Keratinocyte (primary cell): ENCODE measurements around the gene TCF15. TPM values are rescaled to one million over a fixed set of nuclear protein-coding genes. Genes with fewer than 3 reads are reported as not detected.

Source experiments
- DNase-seq: peaks from one replicate; pipeline ENCODE4 v3.0.0-alpha.2; 2011; ENCODE audit warnings: low read depth, missing footprints, low spot score
- FAIRE-seq: peaks from 2 replicates; lab custom pipeline; 2011; peaks lifted over from hg19 to GRCh38; lab: Jason Lieb, UNC
- H2AFZ ChIP-seq: 2 replicates; pipeline ENCODE4 v1.6.0; 2012; ENCODE audit warnings: low read length, control low read depth, inconsistent platforms; ENCODE audit not compliant: control insufficient read depth
- H3K27ac ChIP-seq: 2 replicates; pipeline ENCODE4 v1.5.1; 2011; ENCODE audit warnings: low read length; ENCODE audit not compliant: control insufficient read depth, insufficient read depth
- H3K27me3 ChIP-seq: 3 replicates; pipeline ENCODE4 v1.6.0; 2011; ENCODE audit warnings: low read length; ENCODE audit not compliant: control insufficient read depth, insufficient read depth; ENCODE audit errors: extremely low read depth
- H3K36me3 ChIP-seq, 2 experiments: 2 replicates in 1 of 2; 3 replicates in 1 of 2; pipeline ENCODE4 v1.5.1; 2011; ENCODE audit warnings: low read length in 2 of 2, mild to moderate bottlenecking in 1 of 2; ENCODE audit not compliant: control insufficient read depth in 2 of 2, insufficient read depth in 2 of 2; ENCODE audit errors: extremely low read depth in 1 of 2
- H3K4me1 ChIP-seq: 3 replicates; pipeline ENCODE4 v1.5.1; 2011; ENCODE audit warnings: low read length; ENCODE audit not compliant: control insufficient read depth, insufficient read depth; ENCODE audit errors: extremely low read depth
- H3K4me2 ChIP-seq: 3 replicates; pipeline ENCODE4 v1.6.0; 2011; ENCODE audit warnings: low read depth, low read length; ENCODE audit not compliant: control insufficient read depth, insufficient read depth; ENCODE audit errors: extremely low read depth
- H3K4me3 ChIP-seq, 3 experiments: fragments of 200-600 bp in 1 of 3; sonication (generic) in 1 of 3; 2 replicates in 2 of 3; 3 replicates in 1 of 3; pipeline ENCODE4 v1.5.1; 2011 to 2016; ENCODE audit warnings: low read length in 3 of 3, mild to moderate bottlenecking in 3 of 3, control low read depth in 2 of 3, inconsistent platforms in 1 of 3, low read depth in 1 of 3, mixed read lengths in 1 of 3, mixed run types in 1 of 3, moderate library complexity in 1 of 3; ENCODE audit not compliant: control insufficient read depth in 2 of 3, insufficient read depth in 2 of 3; ENCODE audit errors: extremely low read depth in 1 of 3
- H3K79me2 ChIP-seq: 2 replicates; pipeline ENCODE4 v1.6.0; 2012; ENCODE audit warnings: low read length; ENCODE audit not compliant: control insufficient read depth, insufficient read depth
- H3K9ac ChIP-seq: 3 replicates; pipeline ENCODE4 v1.6.0; 2011; ENCODE audit warnings: low read length; ENCODE audit not compliant: control insufficient read depth, insufficient read depth; ENCODE audit errors: extremely low read depth
- H3K9me1 ChIP-seq: 3 replicates; pipeline ENCODE4 v1.6.0; 2011; ENCODE audit warnings: low read length; ENCODE audit not compliant: control insufficient read depth, insufficient read depth; ENCODE audit errors: extremely low read depth
- H3K9me3 ChIP-seq: 2 replicates; pipeline ENCODE4 v1.5.1; 2012; ENCODE audit warnings: low read depth, low read length; ENCODE audit not compliant: control insufficient read depth
- H4K20me1 ChIP-seq: 3 replicates; pipeline ENCODE4 v1.6.0; 2011; ENCODE audit warnings: low read length; ENCODE audit not compliant: control insufficient read depth, insufficient read depth; ENCODE audit errors: extremely low read depth
- EZH2 ChIP-seq: IDR thresholded peaks from one replicate; pipeline ENCODE4 v1.6.1; 2012; ENCODE audit warnings: inconsistent platforms, mild to moderate bottlenecking, low read length, moderate library complexity
- dilution Hi-C: fragments of 300-500 bp; cut with MboI; formaldehyde crosslinking; loops from one replicate; pipeline ENCODE4 v1.7.0; 2020; ENCODE audit warnings: low sequenced_read_pairs; ENCODE audit not compliant: extremely low pct_ligation_motif_present
- polyA plus RNA-seq, 5 experiments: library from polyadenylated mRNA; depleted of rRNA in 3 of 5; stranded (reverse) in 3 of 5; stranded (forward) in 1 of 5; unstranded in 1 of 5; fragments of >200 nt; gene quantifications; 1 replicate in 1 of 5; 2 replicates in 3 of 5; 3 replicates in 1 of 5; pipeline versions ENCODE4 v1.2.1 to v1.2.3, GENCODE V29; 2011 to 2012; ENCODE audit warnings: missing spikeins in 2 of 5, low read depth in 1 of 5, low replicate concordance in 1 of 5

Gene TCF15
- polyA plus RNA-seq, 1 donor (not counting 4 experiments of a cell fraction or from before 2014, with no cell fraction given): not detected

GRCh38 chr20:555976-556385 is 54.1 kb downstream of the TCF15 start:
- H3K36me3 ChIP-seq: no peaks in the 10 kb centered on the region
- TF ChIP-seq EZH2: no peak
- H3K4me3 ChIP-seq: no peak overlapping the region
- H4K20me1 ChIP-seq: no peaks in the 10 kb centered on the region
- H3K9me3 ChIP-seq: no peaks in the 10 kb centered on the region
- dilution Hi-C loops: no loop called here
- DNase-seq: no peak
- FAIRE-seq: no peak
- H2AFZ ChIP-seq: no peak overlapping the region
- no peak overlapping the region for H3K4me2 ChIP-seq
- no peaks in the 10 kb centered on the region for H3K9me1 ChIP-seq
- no peak overlapping the region for H3K27ac ChIP-seq
- no peak overlapping the region for H3K9ac ChIP-seq
- peaks cover 8% of the 10 kb centered on the region for H3K27me3 ChIP-seq
- H3K79me2 ChIP-seq: no peaks in the 10 kb centered on the region
- no peaks in the 10 kb centered on the region for H3K4me1 ChIP-seq

Other genes starting within 250 kb of the TCF15 start
- 52.6 to 68.4 TPM (median 57.6 TPM) in 3 replicates for gene TRIB3, start 229.5 kb downstream of the TCF15 start, polyA plus RNA-seq
- 83.3 to 136 TPM (median 129 TPM) in 3 replicates for gene RBCK1, start 202.0 kb downstream of the TCF15 start, polyA plus RNA-seq
- 24.5 to 31.1 TPM (median 29.0 TPM) in 3 replicates for gene TBC1D20, start 147.8 kb downstream of the TCF15 start, polyA plus RNA-seq
- gene CSNK2A1, start 66.5 kb downstream of the TCF15 start, polyA plus RNA-seq: 79.7 to 122 TPM (median 115 TPM) in 3 replicates
- gene SRXN1, start 42.9 kb upstream of the TCF15 start, polyA plus RNA-seq: 49.9 to 55.3 TPM (median 51.7 TPM) in 3 replicates
- gene SCRT2, start 65.5 kb upstream of the TCF15 start, polyA plus RNA-seq: not detected in 3 replicates
- gene SLC52A3, start 158.2 kb upstream of the TCF15 start, polyA plus RNA-seq: 0.55 to 1.1 TPM (median 0.84 TPM) in 3 replicates
- gene FAM110A, start 223.4 kb upstream of the TCF15 start, polyA plus RNA-seq: 12.3 to 15.5 TPM (median 13.2 TPM) in 3 replicates